CD4-positive, alpha-beta T cell treated with Interferon alpha-2 for 1 hour (primary cell): Measurements from ENCODE around the gene TXNDC17.

Experiments
- DNase-seq, 2 donors: peaks; one replicate each; pipeline ENCODE4 v3.0.0-alpha.2; 2020 to 2022

The TXNDC17 gene

DNA sequence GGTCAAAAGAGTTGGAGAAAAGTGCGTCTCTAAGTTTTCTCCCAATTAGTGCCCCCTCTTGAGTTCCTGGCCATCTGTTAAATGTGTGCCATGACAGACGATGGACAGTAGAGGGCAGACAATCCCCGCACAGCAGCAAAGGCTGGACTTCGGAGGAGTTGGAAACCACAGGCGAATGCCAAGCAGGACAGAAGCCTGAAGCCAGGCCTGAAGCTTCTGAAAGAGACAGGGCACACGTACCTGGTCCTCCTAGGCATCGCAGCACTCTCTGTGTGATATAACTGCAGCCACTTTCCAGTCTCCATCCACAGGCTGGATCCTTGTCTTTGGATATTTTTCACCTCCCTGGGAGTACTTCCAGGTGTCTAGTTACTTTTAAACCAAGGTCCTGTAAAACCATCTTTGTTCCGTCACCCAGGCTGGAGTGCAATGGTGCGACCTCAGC, 25.2 kb downstream of the TXNDC17 start:
- DNase-seq = peak; percentile 53 to 59

GRCh38 chr17:6666557-6666956, 25.7 kb downstream of the TXNDC17 start:
- DNase-seq = no peak

- DNase-seq = no peak
Measured at GRCh38 chr17:6667516-6667915, 26.7 kb downstream of the TXNDC17 start.

DNA sequence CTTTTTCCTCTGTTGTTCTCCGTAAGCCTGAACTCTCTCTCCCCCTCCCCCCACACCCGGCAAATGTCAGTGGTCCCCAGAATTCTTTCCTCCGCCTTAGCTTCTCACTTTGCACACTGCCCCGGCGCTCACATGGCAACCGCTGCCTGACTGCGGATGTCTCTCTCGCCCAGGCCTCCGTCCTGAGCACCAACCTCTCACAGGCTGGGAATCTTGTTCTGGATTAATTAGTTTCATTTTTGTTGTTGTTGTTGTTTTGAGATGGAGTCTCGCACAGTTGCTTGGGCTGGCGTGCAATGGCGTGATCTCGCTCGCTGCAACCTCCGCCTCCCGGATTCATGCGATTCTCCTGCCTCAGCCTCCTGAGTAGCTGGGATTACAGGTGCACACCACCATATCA, 27.4 kb downstream of the TXNDC17 start:
- no peak for DNase-seq

DNA sequence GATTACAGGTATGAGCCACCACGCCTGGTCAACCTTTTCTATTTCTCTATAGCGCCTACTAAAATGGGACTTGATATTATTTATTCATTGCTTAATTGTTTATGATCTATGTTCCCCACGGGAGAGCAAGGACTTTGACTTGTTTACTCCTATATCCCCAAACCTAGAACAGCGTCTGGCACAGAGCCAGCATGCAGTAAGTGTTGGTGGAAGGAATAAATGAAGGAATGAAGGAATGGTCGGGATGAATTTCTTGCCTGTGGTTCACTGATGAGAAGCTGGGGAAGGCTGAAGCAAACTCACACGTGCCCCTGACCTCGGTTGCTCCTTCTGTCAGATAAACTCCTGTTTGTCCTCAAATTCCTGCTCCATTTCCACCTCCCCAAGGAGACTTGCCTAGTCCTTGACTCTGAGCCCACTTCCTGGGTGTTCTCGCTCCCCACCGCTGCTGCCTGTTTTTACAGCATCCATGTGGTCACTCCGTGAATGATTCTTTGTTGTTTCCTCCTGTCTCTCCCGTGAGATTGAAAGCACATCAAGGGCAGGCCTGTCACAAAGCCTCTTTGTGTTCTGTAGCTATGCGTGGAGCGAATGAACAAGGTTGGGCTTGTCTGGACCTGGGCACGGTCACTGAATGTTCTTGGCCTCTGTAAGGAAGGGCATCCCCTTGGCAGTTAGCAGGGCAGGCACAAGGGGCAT, 28.0 kb downstream of the TXNDC17 start:
- DNase-seq = no peak

GRCh38 chr17:6669479-6670212, 28.8 kb downstream of the TXNDC17 start:
- no peak for DNase-seq

- no peak for DNase-seq
Measured at GRCh38 chr17:6670571-6670970, 29.7 kb downstream of the TXNDC17 start.

GRCh38 chr17:6670999-6671398, 30.1 kb downstream of the TXNDC17 start:
- no peak for DNase-seq

- no peak for DNase-seq
Measured at GRCh38 chr17:6671431-6671830, 30.6 kb downstream of the TXNDC17 start.

- DNase-seq = no peak
Measured at GRCh38 chr17:6674586-6674985, 33.7 kb downstream of the TXNDC17 start.

- no peak for DNase-seq
Measured at GRCh38 chr17:6675201-6675825, 34.5 kb downstream of the TXNDC17 start.

- DNase-seq = no peak
Measured at GRCh38 chr17:6676802-6677157, 35.9 kb downstream of the TXNDC17 start.

DNA sequence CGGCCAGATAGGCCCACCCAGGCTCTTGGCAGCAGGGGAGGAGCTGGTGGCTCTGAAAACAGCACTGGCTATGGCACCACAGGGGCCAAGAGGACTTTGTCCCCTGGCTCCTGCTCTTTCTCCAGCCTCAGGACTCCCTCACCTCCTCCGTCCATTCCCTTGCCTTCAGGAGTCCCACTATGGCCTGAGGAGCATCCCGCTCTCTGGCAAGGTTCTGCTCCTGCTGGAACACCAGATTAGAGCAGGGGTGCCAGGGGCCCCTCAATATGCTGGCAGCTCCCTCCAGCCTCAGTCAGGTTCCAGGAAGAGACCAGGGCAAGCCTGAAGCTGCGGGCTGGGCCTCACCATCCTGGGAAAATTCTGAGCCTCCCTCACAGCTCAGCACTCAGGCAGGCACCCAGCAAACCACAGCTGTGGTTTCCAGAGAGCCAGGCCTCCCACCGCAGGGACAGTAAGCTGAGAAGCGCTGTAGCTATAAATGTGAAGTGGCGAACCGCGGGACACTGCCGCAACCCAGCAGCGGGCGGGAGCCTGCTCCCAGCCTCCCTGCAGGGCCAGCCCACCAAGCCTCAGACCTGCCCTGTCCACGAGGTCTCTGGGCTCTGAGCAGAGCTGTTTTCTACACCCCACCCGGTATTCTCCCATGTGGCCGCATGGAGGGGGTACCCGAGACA, 36.4 kb downstream of the TXNDC17 start:
- DNase-seq = peak in 1 of 2 donors; percentile 15

DNA sequence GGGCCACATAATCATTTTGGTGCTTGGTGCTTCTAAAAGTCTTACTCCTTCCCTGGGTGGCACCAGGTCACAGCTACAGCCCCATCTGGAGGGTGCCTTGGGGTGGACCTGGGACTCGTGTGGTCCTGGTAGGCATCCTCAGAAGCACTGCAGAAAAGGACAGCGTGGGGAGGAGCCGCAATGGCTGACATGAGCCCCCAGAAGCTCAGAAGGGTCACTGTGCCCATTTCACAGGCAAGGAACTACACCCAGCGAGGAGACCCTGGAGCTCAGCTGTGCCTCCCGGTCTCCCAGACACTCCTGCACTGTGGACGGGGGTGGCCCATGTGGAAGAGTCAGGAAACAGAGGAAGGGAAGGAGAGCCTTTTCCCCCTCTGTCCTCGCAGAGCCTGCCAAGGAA, 37.1 kb downstream of the TXNDC17 start:
- DNase-seq = no peak

DNA sequence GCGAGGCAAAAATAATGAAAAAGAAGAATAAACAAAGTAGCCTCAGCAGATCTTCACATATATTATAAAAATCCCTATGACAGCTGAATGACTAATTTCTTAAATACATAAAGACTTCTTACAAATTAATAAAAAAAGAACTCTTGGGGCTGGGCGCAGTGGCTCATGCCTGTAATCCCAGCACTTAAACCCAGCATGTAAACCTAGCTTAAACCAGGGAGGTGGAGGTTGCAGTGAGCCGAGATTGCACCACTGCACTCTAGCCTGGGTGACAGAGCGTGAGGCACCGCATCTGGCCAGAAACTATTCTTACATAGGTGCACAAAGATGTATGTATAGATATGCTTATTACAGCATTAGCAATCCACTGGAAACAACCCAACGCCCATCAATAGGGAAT, 38.4 kb downstream of the TXNDC17 start:
- DNase-seq = no peak

- DNase-seq = no peak
Measured at GRCh38 chr17:6681176-6681575, 40.3 kb downstream of the TXNDC17 start.

- DNase-seq = no peak
Measured at GRCh38 chr17:6681671-6682070, 40.8 kb downstream of the TXNDC17 start.

DNA sequence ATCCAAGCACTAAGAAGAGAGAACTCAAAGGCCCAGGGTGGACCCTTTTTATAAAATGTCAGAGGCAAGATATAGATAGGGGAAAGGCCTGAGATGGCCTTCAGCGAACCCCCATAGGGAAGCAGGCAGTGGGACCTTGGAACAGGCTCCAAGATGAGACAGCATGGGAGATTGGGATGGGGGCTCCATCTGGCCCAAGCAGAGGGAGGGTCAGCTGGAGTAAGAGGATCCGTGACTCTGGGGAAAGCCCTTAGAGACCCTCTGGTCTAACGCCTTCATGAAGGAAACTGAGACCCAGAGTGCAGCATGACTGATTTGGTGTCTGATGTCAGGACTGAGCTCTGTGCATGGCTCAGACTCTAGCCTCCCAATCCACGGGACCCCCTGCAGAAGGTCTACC, 41.5 kb downstream of the TXNDC17 start:
- DNase-seq = no peak

- no peak for DNase-seq
Measured at GRCh38 chr17:6683081-6683684, 42.3 kb downstream of the TXNDC17 start.

- DNase-seq = no peak
Measured at GRCh38 chr17:6683730-6684459, 43.0 kb downstream of the TXNDC17 start.

- no peak for DNase-seq
Measured at GRCh38 chr17:6684460-6684783, 43.6 kb downstream of the TXNDC17 start.
